ENCODE data around the gene GALNT13.

GALNT13 gene

DNA sequence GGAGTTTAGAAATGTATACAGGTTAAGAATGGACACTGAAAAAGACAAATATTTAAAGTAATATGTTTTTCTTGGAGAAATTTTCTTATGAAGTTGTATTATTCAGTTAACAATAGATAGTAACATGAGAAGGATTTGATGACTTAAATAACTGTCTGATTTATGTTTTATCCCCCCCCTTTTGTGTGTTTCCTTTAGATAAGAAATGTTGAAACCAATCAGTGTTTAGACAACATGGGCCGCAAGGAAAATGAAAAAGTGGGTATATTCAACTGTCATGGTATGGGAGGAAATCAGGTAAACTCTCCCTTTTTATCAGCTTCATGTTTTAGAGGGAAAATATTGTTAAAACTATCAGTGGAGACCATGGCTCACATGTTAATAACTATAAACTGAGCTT is 537.1 kb downstream of the GALNT13 start:
- TF ChIP-seq FOXP2 (optimal IDR thresholded peaks at IDR 0.05; ENCODE audit: borderline replicate concordance, extremely low read depth, extremely low read length, insufficient read depth) (no peak), POLR2AphosphoS5 (IDR thresholded peaks at IDR 0.05; ENCODE audit: low read depth, low read length) (no peak), TAF1 (IDR thresholded peaks at IDR 0.05; ENCODE audit: borderline replicate concordance, insufficient read depth, low read length) (no peak), SIN3A (IDR thresholded peaks at IDR 0.05; ENCODE audit: borderline replicate concordance, insufficient read depth, low read length) (no peak)
- TF ChIP-seq, protein P1, sequence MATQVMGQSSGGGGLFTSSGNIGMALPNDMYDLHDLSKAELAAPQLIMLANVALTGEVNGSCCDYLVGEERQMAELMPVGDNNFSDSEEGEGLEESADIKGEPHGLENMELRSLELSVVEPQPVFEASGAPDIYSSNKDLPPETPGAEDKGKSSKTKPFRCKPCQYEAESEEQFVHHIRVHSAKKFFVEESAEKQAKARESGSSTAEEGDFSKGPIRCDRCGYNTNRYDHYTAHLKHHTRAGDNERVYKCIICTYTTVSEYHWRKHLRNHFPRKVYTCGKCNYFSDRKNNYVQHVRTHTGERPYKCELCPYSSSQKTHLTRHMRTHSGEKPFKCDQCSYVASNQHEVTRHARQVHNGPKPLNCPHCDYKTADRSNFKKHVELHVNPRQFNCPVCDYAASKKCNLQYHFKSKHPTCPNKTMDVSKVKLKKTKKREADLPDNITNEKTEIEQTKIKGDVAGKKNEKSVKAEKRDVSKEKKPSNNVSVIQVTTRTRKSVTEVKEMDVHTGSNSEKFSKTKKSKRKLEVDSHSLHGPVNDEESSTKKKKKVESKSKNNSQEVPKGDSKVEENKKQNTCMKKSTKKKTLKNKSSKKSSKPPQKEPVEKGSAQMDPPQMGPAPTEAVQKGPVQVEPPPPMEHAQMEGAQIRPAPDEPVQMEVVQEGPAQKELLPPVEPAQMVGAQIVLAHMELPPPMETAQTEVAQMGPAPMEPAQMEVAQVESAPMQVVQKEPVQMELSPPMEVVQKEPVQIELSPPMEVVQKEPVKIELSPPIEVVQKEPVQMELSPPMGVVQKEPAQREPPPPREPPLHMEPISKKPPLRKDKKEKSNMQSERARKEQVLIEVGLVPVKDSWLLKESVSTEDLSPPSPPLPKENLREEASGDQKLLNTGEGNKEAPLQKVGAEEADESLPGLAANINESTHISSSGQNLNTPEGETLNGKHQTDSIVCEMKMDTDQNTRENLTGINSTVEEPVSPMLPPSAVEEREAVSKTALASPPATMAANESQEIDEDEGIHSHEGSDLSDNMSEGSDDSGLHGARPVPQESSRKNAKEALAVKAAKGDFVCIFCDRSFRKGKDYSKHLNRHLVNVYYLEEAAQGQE (IDR thresholded peaks at IDR 0.05; ENCODE audit: insufficient read depth in 1 of 2, low read depth in 2 of 2, low read length in 2 of 2) = no peak

DNA sequence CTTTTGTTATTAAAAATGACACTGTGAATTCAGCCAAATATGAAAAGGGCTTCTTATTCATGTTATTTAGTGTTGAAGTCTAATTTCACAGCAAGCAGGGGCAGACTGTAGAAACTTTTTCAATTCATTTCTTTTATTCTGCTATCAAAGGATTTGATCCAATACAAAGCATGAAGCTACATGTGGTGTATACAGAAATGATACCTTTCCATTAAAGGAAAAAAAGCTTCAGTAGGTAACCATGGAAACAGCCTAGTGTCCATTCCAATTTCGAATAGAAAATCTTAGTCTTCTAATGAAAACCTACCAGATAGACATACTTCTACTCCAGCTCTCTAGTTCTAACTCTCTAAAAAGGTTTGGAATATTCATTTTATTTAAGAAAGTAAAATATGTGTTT is 550.5 kb downstream of the GALNT13 start:
- TF ChIP-seq TAF1 (IDR thresholded peaks at IDR 0.05; ENCODE audit: borderline replicate concordance, insufficient read depth, low read length) (no peak), POLR2AphosphoS5 (IDR thresholded peaks at IDR 0.05; ENCODE audit: low read depth, low read length) (no peak), SIN3A (IDR thresholded peaks at IDR 0.05; ENCODE audit: borderline replicate concordance, insufficient read depth, low read length) (no peak)
- TF ChIP-seq, protein P1 (IDR thresholded peaks at IDR 0.05; ENCODE audit: insufficient read depth in 1 of 2, low read depth in 2 of 2, low read length in 2 of 2) = no peak

DNA sequence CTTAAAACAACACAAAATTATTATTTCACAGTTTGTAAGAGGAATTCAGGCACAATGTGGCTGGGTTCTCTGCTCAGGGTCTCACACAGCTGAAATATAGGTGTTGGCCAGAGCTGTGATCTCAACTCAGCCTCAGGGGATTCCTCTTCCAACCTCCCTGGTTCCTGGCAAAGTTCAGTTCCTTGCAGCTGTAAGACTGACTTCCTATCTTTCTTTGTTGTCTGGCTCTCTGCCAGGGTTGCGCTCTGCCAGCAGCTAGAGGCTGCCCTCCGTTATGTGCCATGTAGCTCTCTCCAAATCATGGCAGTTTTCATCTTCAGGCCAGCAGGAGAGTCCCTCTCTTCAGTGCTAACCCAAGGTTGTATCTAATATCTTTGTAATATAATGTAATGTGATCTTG is 554.3 kb downstream of the GALNT13 start:
- TF ChIP-seq, protein P1 (IDR thresholded peaks at IDR 0.05; ENCODE audit: insufficient read depth in 1 of 2, low read depth in 2 of 2, low read length in 2 of 2) = no peak
- TF ChIP-seq TAF1 (IDR thresholded peaks at IDR 0.05; ENCODE audit: borderline replicate concordance, insufficient read depth, low read length) (no peak), POLR2AphosphoS5 (IDR thresholded peaks at IDR 0.05; ENCODE audit: low read depth, low read length) (no peak), SIN3A (IDR thresholded peaks at IDR 0.05; ENCODE audit: borderline replicate concordance, insufficient read depth, low read length) (no peak), FOXP2 (optimal IDR thresholded peaks at IDR 0.05; ENCODE audit: borderline replicate concordance, extremely low read depth, extremely low read length, insufficient read depth) (no peak)

DNA sequence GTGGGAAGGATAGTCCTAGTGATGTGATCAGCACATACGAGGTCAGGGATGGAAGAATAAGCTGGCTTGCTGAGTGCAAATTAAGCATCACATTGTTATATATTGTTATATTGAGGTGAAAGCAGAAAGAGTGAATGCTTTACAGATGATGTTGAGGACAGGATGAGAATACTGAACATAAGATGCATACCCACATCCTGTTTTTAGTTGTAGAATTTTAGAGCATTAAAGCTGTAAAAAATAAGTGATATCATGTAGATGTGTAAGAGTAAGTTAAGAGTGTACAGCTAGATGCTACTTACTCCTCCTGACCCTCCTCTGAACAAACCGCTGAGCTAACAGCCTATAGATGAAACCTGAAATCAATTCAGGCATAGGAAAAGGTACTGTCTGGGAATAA is 555.7 kb downstream of the GALNT13 start:
- TF ChIP-seq, protein P1 (IDR thresholded peaks at IDR 0.05; ENCODE audit: insufficient read depth in 1 of 2, low read depth in 2 of 2, low read length in 2 of 2) = no peak
- TF ChIP-seq POLR2AphosphoS5 (IDR thresholded peaks at IDR 0.05; ENCODE audit: low read depth, low read length) (no peak), TAF1 (IDR thresholded peaks at IDR 0.05; ENCODE audit: borderline replicate concordance, insufficient read depth, low read length) (no peak), FOXP2 (optimal IDR thresholded peaks at IDR 0.05; ENCODE audit: borderline replicate concordance, extremely low read depth, extremely low read length, insufficient read depth) (no peak), SIN3A (IDR thresholded peaks at IDR 0.05; ENCODE audit: borderline replicate concordance, insufficient read depth, low read length) (no peak)

DNA sequence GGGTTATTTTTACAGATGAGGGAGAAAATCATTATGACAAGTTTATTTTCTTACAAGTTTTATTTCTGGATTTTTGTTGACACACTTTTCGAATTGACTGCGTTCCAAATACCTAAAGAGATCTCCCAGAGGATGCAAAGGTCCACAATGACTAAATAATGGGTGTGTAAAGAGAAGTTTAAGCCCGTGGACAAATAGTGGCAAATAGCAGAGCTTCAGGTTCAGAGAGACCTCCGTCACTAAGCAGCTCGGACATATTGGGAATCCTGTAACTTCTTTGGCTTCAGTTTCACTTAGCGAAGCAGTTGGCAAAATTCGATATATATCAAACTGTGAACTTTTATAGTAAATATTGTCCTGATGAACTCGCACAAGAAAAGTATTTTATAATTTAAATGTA is 556.3 kb downstream of the GALNT13 start:
- TF ChIP-seq SIN3A (IDR thresholded peaks at IDR 0.05; ENCODE audit: borderline replicate concordance, insufficient read depth, low read length) (no peak), FOXP2 (optimal IDR thresholded peaks at IDR 0.05; ENCODE audit: borderline replicate concordance, extremely low read depth, extremely low read length, insufficient read depth) (no peak), TAF1 (IDR thresholded peaks at IDR 0.05; ENCODE audit: borderline replicate concordance, insufficient read depth, low read length) (no peak), POLR2AphosphoS5 (IDR thresholded peaks at IDR 0.05; ENCODE audit: low read depth, low read length) (no peak)
- TF ChIP-seq, protein P1 (IDR thresholded peaks at IDR 0.05; ENCODE audit: insufficient read depth in 1 of 2, low read depth in 2 of 2, low read length in 2 of 2) = no peak

All from PFSK-1 (cell line).